Fibroblast of lung (primary cell): Measurements from ENCODE around the gene TMEM132D. TPM values are rescaled to one million over a fixed set of nuclear protein-coding genes. Genes with fewer than 3 reads are reported as not detected.

Source experiments
- DNase-seq, 2 donors: peaks; one replicate each; pipeline versions ENCODE4 v3.0.0 to v3.0.0-alpha.2; 2010; ENCODE audit warnings: low read depth in 2 of 2
- H2AFZ ChIP-seq: 2 replicates; pipeline ENCODE4 v1.5.1; 2012; ENCODE audit warnings: low read length, control low read depth, inconsistent platforms
- H3K27ac ChIP-seq: 2 replicates; pipeline ENCODE4 v1.5.1; 2011; ENCODE audit warnings: low read length, control low read depth; ENCODE audit not compliant: insufficient read depth
- H3K27me3 ChIP-seq: 2 replicates; pipeline ENCODE4 v1.5.1; 2011; ENCODE audit warnings: mild to moderate bottlenecking, low read length; ENCODE audit not compliant: control insufficient read depth, insufficient read depth
- H3K36me3 ChIP-seq: 2 replicates; pipeline ENCODE4 v1.5.1; 2011; ENCODE audit warnings: low read length; ENCODE audit not compliant: control insufficient read depth, insufficient read depth
- H3K4me1 ChIP-seq: 2 replicates; pipeline ENCODE4 v1.5.1; 2011; ENCODE audit warnings: low read length; ENCODE audit not compliant: control insufficient read depth, insufficient read depth; ENCODE audit errors: extremely low read depth
- H3K4me2 ChIP-seq: 2 replicates; pipeline ENCODE4 v1.5.1; 2011; ENCODE audit warnings: low read length, control low read depth; ENCODE audit not compliant: insufficient read depth; ENCODE audit errors: extremely low read depth
- H3K4me3 ChIP-seq, 4 experiments: fragments of 200-600 bp in 1 of 4; sonication (generic) in 1 of 4; replicated peaks in 1 of 4; 2 replicates each; pipeline ENCODE4 v1.5.1; 2011 to 2016; ENCODE audit warnings: low read length in 4 of 4, low read depth in 3 of 4, mild to moderate bottlenecking in 3 of 4, control low read depth in 2 of 4, inconsistent platforms in 1 of 4, mixed read lengths in 1 of 4; ENCODE audit not compliant: insufficient read depth in 1 of 4; ENCODE audit errors: control extremely low read depth in 1 of 4
- H3K79me2 ChIP-seq: 2 replicates; pipeline ENCODE4 v1.5.1; 2012; ENCODE audit warnings: mild to moderate bottlenecking, low read length, inconsistent platforms; ENCODE audit not compliant: control insufficient read depth, insufficient read depth
- H3K9ac ChIP-seq: 2 replicates; pipeline ENCODE4 v1.5.1; 2011; ENCODE audit warnings: mild to moderate bottlenecking, low read length, control low read depth; ENCODE audit not compliant: insufficient read depth
- H3K9me3 ChIP-seq: 2 replicates; pipeline ENCODE4 v1.5.1; 2012; ENCODE audit warnings: low read depth, low read length; ENCODE audit not compliant: control insufficient read depth, insufficient read depth
- H4K20me1 ChIP-seq: 2 replicates; pipeline ENCODE4 v1.5.1; 2011; ENCODE audit warnings: low read length; ENCODE audit not compliant: control insufficient read depth, insufficient read depth; ENCODE audit errors: extremely low read depth
- CTCF ChIP-seq, 2 donors: IDR thresholded peaks in 1 of 2; conservative IDR thresholded peaks in 1 of 2; 1 replicate in 1 of 2; 2 replicates in 1 of 2; pipeline ENCODE4 v1.5.1; 2011 to 2012; ENCODE audit warnings: low read length in 2 of 2, control low read depth in 1 of 2, inconsistent platforms in 1 of 2, low read depth in 1 of 2, mild to moderate bottlenecking in 1 of 2
- EZH2 ChIP-seq: IDR thresholded peaks from 2 replicates; pipeline ENCODE4 v1.5.1; 2012; ENCODE audit warnings: low read length, control low read depth, mild to moderate bottlenecking; ENCODE audit errors: missing control alignments
- polyA plus RNA-seq, 2 donors: library from polyadenylated mRNA; depleted of rRNA in 1 of 2; stranded (reverse) in 1 of 2; unstranded in 1 of 2; fragments of >200 nt; gene quantifications; 2 replicates each; pipeline ENCODE4 v1.2.1, GENCODE V29; 2011 to 2012; ENCODE audit warnings: missing spikeins in 1 of 2
- total RNA-seq: library from RNA; depleted of rRNA; stranded (reverse); fragments of >200 nt; gene quantifications from 2 replicates; pipeline ENCODE4 v1.2.1, GENCODE V29; 2014

The TMEM132D gene
- total and polyA plus RNA-seq, 2 donors (not counting 1 experiment from before 2014, with no cell fraction given), result not detected

DNA sequence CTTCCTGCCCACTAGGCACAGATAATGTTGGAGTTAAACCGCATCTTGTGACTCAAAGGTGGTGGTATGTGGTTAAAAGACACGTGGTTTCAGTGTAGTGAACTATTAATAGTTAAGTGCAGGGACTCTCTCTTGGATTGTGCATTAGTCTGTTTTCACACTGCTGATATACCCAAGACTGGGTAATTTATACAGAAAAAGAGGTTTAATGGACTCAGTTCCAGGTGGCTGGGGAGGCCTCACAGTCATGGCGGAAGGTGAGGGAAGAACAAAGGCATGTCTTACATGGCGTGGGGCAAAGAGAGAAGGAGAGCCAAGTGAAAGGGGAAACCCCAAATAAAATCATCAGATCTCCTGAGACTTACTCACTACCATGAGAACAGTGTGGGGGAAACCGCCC is 688.3 kb downstream of the TMEM132D start:
- no peak overlapping the region for H2AFZ ChIP-seq
- H3K4me2 ChIP-seq, result no peak overlapping the region
- no peak overlapping the region for H3K9ac ChIP-seq
- H3K27me3 ChIP-seq, result no peaks in the 10 kb centered on the region
- TF ChIP-seq EZH2 (no peak), CTCF (conservative IDR thresholded peaks at IDR 0.05 in 1 of 2, IDR thresholded peaks at IDR 0.05 in 1 of 2; ENCODE audit: low read depth in 1 of 2, low read length in 2 of 2) (no peak)
- H3K79me2 ChIP-seq, result no peaks in the 10 kb centered on the region
- H3K4me3 ChIP-seq, result no peak overlapping the region
- H4K20me1 ChIP-seq, result no peaks in the 10 kb centered on the region
- no peak overlapping the region for H3K27ac ChIP-seq
- no peaks in the 10 kb centered on the region for H3K9me3 ChIP-seq
- DNase-seq, result peak in 1 of 2 donors; percentile 74
- no peaks in the 10 kb centered on the region for H3K36me3 ChIP-seq
- H3K4me1 ChIP-seq, result no peaks in the 10 kb centered on the region

DNA sequence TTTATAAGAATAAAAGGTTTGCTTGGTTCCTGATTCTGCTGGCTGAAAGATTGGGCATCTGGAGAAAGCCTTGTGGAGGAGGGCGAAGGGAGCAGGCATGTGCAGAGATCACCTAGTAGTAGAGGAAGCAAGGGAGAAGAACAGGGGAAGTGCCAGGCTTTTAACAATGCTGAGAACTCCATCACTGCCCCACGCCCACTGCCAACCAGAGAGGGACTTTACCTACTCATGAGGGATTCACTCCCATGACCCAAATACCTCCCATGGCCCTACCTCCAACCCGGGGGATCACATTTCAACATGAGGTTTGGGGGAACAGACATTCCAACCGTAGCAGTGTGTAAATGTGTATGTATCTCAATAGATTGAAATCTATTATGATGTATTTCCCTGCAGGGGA is 690.3 kb downstream of the TMEM132D start:
- H3K9ac ChIP-seq, result no peak overlapping the region
- no peaks in the 10 kb centered on the region for H3K4me1 ChIP-seq
- H3K9me3 ChIP-seq, result no peaks in the 10 kb centered on the region
- H4K20me1 ChIP-seq, result no peaks in the 10 kb centered on the region
- TF ChIP-seq EZH2, result no peak
- no peak for TF ChIP-seq CTCF (conservative IDR thresholded peaks at IDR 0.05 in 1 of 2, IDR thresholded peaks at IDR 0.05 in 1 of 2; ENCODE audit: low read depth in 1 of 2, low read length in 2 of 2)
- no peaks in the 10 kb centered on the region for H3K27me3 ChIP-seq
- H3K36me3 ChIP-seq, result no peaks in the 10 kb centered on the region
- H3K4me2 ChIP-seq, result no peak overlapping the region
- H3K79me2 ChIP-seq, result no peaks in the 10 kb centered on the region
- H3K27ac ChIP-seq, result no peak overlapping the region
- H3K4me3 ChIP-seq, result no peak overlapping the region
- H2AFZ ChIP-seq, result no peak overlapping the region
- no peak for DNase-seq

GRCh38 chr12:129211862-129212630 is 691.8 kb downstream of the TMEM132D start:
- TF ChIP-seq CTCF (conservative IDR thresholded peaks at IDR 0.05 in 1 of 2, IDR thresholded peaks at IDR 0.05 in 1 of 2; ENCODE audit: low read depth in 1 of 2, low read length in 2 of 2) (no peak), EZH2 (no peak)
- H2AFZ ChIP-seq, result no peak overlapping the region
- no peaks in the 10 kb centered on the region for H3K27me3 ChIP-seq
- no peak overlapping the region for H3K9ac ChIP-seq
- no peaks in the 10 kb centered on the region for H3K4me1 ChIP-seq
- H3K79me2 ChIP-seq, result no peaks in the 10 kb centered on the region
- no peak overlapping the region for H3K4me2 ChIP-seq
- no peaks in the 10 kb centered on the region for H4K20me1 ChIP-seq
- no peaks in the 10 kb centered on the region for H3K36me3 ChIP-seq
- H3K4me3 ChIP-seq, result no peak overlapping the region
- peak in 1 of 2 donors; percentile 88 for DNase-seq
- no peak overlapping the region for H3K27ac ChIP-seq
- no peaks in the 10 kb centered on the region for H3K9me3 ChIP-seq
